Stimulated activated CD4-positive, alpha-beta T cell treated with anti-CD3 and anti-CD28 coated beads, Interleukin-4, amount 100 ng/mL, for 48 hours (primary cell): ENCODE measurements around the gene YPEL2.

Source experiments
- DNase-seq, 2 donors: peaks; one replicate each; pipeline ENCODE4 v3.0.0-alpha.2; 2020; ENCODE audit warnings: low read depth in 2 of 2

YPEL2 gene

DNA sequence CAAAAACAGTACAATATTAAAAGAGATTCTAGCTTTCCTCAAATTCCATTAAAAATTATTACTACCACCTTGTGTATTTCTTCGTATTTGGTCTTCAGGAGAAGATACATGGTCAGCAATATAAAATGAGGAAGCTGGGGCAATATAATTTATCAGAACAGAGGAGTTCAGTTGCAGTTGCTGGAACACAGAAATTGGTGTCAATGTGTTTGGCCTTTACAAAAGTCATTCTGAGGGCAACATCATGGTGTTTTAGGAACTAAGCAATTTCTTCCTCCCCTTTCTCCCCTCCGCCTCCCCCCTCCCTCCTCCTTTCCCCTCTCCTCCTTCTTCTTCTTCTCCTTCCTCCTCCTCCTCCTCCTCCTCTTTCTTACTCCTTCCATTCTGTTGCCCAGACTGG lies 102.1 kb downstream of the YPEL2 start:
- no peak for DNase-seq

DNA sequence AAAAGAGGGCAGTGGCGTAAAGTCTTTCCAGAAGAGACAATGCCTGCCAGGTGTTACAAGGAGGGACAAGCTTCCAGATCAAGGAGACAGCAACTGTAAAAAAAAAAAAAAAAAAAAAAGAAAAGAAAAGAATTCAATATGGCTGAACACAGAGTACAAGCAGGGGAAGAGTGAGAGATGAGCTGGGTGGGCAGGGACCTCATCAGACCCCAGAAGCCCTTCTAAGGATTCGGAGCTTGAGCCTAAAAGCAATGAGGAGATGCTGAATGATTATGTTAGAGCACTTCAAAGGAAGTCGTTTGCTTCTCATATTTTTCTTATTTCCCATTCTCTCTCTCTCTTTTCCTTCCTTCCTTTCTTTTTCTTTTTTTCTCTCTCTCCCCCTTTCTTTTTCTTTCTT lies 103.0 kb downstream of the YPEL2 start:
- no peak for DNase-seq

DNA sequence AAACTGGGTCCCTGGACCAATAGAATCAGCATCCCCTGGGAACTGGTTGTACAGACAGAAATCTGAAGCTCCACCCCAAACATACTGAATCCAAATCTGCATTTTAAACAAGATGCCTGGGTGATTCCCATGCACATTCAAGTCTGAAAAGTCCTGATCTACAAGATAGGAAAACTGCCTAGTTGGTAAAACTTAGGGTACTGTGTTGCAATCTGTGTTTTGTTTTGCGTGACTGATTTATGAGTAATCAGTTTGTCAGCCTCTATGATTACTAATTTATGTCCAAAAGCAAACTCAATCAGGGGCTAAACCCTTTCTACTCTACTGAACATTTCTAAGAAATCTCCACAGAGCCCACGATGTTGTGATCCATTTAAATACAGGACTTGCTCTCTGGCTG lies 103.8 kb downstream of the YPEL2 start:
- DNase-seq = no peak

DNA sequence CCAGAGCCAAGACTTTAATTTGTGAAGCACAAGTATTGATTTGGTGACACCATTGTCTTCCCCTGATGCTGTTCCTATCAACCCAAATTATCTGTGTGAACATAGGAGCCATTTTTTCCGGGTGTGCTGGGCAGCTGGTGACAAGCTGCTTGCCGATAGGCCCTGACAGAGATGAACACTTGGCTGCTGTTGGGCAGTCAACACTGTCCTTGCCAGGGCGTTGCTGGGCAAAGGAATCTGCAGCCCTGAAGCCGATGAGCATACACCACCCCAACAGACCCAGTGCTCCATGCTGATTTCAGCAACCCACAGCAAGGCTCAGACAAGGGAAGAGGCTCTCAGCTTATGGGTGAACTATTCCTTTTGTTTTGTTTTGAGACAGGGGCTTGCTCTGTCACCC lies 105.4 kb downstream of the YPEL2 start:
- DNase-seq = no peak

DNA sequence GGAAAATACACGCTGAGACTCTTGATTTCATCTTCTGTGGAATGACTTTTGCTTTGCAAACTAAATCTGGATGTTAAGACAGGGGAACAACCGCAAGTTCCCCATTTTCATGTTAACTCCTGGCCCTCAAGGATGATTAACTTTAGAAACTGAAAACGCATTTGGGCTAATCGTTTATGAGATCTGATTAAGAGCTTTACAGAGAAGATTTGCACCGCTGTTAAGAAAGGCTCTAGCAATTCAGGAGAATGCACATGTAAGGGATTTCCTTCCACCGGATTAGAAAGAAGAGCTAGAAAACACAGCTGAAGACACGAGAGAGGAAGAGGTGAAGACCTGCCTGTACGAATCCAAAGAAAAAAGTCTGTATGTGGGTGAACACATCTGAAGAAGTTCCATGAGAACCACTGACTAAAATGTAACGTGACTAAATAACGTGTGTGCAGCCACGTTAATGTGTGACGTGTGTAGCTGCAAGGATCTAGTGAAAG lies 106.4 kb downstream of the YPEL2 start:
- no peak for DNase-seq

DNA sequence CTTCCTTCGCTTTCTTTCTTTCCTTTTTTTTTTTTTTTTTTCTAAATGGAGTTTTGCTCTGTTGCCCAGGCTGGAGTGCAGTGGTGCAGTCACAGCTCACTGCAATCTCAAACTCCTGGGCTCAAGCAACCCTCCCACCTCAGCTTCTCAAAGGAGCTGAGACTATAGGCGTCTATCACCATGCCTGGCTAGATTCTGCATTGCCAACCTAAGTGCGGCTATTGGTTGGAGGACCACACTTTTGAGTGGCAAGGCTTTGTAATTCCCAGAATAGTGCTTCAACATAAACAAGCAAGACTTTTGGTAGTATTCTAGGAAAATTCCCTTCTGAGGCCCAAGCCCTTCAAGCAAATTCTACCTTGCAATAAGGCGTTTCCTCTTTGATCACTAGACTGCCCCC lies 107.8 kb downstream of the YPEL2 start:
- no peak for DNase-seq

DNA sequence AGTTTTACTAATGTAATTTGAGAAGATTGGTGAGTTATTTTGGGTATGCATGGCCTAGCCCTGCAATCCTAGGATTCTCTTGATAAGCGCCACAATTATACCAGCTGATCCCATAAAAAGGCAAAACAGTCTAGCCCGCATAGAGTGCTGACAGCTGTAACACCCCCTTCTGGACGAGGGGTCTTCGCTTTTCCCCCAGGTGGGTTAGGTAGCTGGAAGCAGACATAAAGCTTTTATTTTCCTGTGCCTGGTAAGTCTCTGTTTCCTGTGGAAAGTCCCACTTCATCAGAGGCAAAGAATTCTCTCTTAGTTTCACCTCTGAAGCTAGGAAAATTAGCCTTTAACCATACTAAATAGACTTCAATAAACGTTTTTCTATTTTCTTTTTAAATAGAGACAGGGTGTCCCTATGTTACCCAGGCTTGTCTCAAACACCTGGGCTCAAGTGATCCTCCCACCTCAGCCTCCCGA lies 108.3 kb downstream of the YPEL2 start:
- DNase-seq = no peak

DNA sequence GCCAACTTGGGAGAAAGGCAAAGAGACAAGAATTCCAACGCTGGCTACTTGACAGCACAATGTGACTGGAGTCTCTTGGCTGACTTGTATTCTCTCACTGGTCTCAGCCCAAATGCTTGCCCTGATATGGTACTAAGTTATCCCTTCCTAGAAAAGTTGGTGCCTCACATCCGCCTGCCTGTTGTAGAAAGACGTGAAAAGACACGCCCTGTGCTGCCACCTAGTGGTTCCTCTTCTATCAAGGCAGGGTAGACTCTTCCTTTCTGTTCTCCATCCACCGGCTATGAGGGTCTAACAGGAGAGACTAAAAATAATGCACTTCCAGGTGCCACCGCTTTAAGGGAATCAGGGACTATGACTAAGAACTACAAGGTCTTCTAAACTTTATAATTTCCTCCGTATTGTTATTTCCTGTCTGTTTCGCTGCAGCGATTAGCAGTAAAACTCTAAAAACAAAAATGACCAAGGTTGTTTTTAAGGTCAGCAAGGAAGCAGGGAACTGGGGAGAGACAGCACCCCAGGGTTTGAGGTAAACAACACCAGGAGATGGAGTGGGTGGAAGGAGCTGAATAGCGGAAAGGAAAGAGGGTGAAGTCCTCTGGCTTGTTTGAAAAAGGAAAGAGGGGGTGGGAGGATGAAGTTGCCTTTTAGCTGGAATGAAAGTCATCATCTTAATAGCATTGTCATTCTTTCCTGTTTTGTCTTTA lies 109.5 kb downstream of the YPEL2 start:
- DNase-seq = peak; percentile 85 to 86

DNA sequence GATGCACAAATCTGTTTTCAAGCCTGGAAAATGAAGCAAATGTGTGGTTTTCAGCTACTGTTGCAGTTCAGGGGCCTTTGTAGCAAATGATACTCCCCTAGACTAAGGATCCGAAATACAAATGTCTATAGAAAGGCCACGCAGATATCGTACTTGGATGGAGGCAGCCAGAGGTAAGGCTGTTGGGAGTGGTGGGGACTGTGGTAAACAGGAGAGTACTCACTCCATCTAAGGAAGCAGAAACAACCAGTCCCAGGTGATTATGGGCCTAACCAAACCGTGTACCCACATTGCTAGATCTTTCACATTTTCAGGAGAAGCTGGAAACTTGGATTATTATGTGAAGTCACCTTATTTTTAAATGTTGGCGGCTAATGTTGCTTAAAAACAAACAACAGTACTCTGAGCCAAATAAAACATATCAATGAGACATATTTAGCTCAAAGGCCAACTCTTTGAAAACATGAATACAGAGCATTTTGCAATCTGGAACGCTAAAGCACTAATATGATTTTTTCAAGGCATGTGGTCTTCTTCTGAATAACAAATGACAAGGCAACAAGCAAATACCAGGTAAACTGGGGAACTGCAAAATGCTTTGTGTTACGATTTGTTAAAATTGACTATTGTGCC lies 110.1 kb downstream of the YPEL2 start:
- DNase-seq = no peak

DNA sequence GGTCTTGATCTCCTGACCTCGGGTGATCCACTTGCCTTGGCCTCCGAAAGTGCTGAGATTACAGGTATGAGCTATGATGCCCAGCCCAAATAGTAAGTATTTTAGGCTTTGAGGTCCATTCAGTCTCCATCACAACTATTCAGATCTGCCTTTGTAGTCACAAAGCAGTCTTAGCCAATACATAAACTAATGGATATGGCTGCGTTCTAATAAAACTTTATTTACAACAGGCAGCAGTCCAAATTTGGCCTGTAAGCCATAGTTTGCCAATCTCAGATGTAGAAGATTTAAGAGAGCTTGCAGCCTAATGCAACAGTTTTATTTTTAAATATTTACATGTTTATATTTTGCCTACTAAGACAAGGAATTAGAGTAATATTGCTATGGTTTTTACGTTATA lies 111.7 kb downstream of the YPEL2 start:
- no peak for DNase-seq
